Activated naive CD8-positive, alpha-beta T cell treated with anti-CD3 and anti-CD28 coated beads for 36 hours (primary cell): ENCODE measurements around the gene SEC14L6. TPM values are rescaled to one million over a fixed set of nuclear protein-coding genes. Genes with fewer than 3 reads are reported as not detected.

Experiments
- DNase-seq: peaks from one replicate; pipeline ENCODE4 v3.0.0; 2021
- H3K27ac Mint-ChIP-seq: one replicate; pipeline ENCODE4 v1.8.0; 2022; ENCODE audit warnings: mild to moderate bottlenecking, moderate library complexity, mixed read lengths
- H3K27me3 Mint-ChIP-seq: one replicate; pipeline ENCODE4 v1.8.0; 2022; ENCODE audit warnings: mild to moderate bottlenecking, mixed read lengths
- H3K36me3 Mint-ChIP-seq: one replicate; pipeline ENCODE4 v1.8.0; 2021; ENCODE audit warnings: mild to moderate bottlenecking, mixed read lengths
- H3K4me1 Mint-ChIP-seq: one replicate; pipeline ENCODE4 v1.8.0; 2021; ENCODE audit warnings: mixed read lengths
- H3K4me3 Mint-ChIP-seq: one replicate; pipeline ENCODE4 v1.8.0; 2022; ENCODE audit warnings: mild to moderate bottlenecking, moderate library complexity, mixed read lengths
- H3K9me3 Mint-ChIP-seq: one replicate; pipeline ENCODE4 v1.8.0; 2022; ENCODE audit warnings: mixed read lengths
- total RNA-seq, 2 experiments: library from RNA; stranded (reverse); gene quantifications; one replicate each; pipeline ENCODE4 v1.2.3, GENCODE V29; 2021

SEC14L6 gene
- total RNA-seq, 2 experiments from 2014 or later = not detected

GRCh38 chr22:30503551-30503950 is 43.0 kb downstream of the SEC14L6 start:
- Mint-ChIP-seq H3K36me3 (no peaks in the 10 kb centered on the region), H3K9me3 (no peaks in the 10 kb centered on the region), H3K4me3 (no peak overlapping the region), H3K27me3 (peaks cover 52% of the 10 kb centered on the region), H3K4me1 (no peaks in the 10 kb centered on the region), H3K27ac (no peak overlapping the region)
- no peak for DNase-seq

- no peaks in the 10 kb centered on the region for H3K9me3 Mint-ChIP-seq
- H3K4me1 Mint-ChIP-seq = no peaks in the 10 kb centered on the region
- H3K27ac Mint-ChIP-seq = no peak overlapping the region
- H3K4me3 Mint-ChIP-seq = no peak overlapping the region
- H3K36me3 Mint-ChIP-seq = no peaks in the 10 kb centered on the region
- DNase-seq = no peak
- peaks cover 52% of the 10 kb centered on the region for H3K27me3 Mint-ChIP-seq
Measured at GRCh38 chr22:30502911-30503310, 43.6 kb downstream of the SEC14L6 start.

DNA sequence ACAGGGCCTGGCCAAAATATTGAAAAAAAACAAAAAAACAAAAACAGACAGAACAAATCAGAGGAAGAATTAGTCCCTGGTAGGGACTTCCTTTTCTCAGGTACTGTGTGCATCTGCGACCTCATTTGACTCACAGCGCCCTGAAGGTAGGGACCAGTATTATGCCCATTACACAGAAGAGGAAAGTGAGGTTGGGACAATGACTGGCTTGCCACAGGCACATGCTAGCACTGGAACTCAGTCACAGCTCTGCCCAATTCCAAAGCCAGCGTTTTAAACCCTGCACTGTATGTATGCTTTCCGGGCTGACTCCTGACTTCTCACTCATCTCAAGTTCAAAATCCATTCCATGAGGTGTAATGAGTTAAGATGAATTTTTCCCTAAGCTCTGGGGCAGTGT is 44.4 kb downstream of the SEC14L6 start:
- Mint-ChIP-seq H3K36me3 (no peaks in the 10 kb centered on the region), H3K4me3 (no peak overlapping the region), H3K27me3 (peaks cover 52% of the 10 kb centered on the region), H3K9me3 (no peaks in the 10 kb centered on the region), H3K27ac (no peak overlapping the region), H3K4me1 (no peaks in the 10 kb centered on the region)
- DNase-seq = no peak

- DNase-seq = no peak
- H3K9me3 Mint-ChIP-seq = no peaks in the 10 kb centered on the region
- H3K4me3 Mint-ChIP-seq = no peak overlapping the region
- H3K27me3 Mint-ChIP-seq = peaks cover 41% of the 10 kb centered on the region
- H3K27ac Mint-ChIP-seq = no peak overlapping the region
- no peaks in the 10 kb centered on the region for H3K4me1 Mint-ChIP-seq
- H3K36me3 Mint-ChIP-seq = no peaks in the 10 kb centered on the region
Measured at GRCh38 chr22:30500628-30501027, 45.9 kb downstream of the SEC14L6 start.

GRCh38 chr22:30497466-30498150 is 48.9 kb downstream of the SEC14L6 start:
- Mint-ChIP-seq H3K4me3 (no peak overlapping the region), H3K4me1 (no peaks in the 10 kb centered on the region), H3K27me3 (peaks cover 18% of the 10 kb centered on the region), H3K9me3 (no peaks in the 10 kb centered on the region), H3K36me3 (no peaks in the 10 kb centered on the region), H3K27ac (no peak overlapping the region)
- no peak for DNase-seq

GRCh38 chr22:30495041-30495784 is 51.3 kb downstream of the SEC14L6 start:
- H3K27ac Mint-ChIP-seq = no peak overlapping the region
- no peaks in the 10 kb centered on the region for H3K4me1 Mint-ChIP-seq
- peaks cover 4% of the 10 kb centered on the region for H3K27me3 Mint-ChIP-seq
- H3K9me3 Mint-ChIP-seq = no peaks in the 10 kb centered on the region
- DNase-seq = no peak
- no peaks in the 10 kb centered on the region for H3K36me3 Mint-ChIP-seq
- no peak overlapping the region for H3K4me3 Mint-ChIP-seq

DNA sequence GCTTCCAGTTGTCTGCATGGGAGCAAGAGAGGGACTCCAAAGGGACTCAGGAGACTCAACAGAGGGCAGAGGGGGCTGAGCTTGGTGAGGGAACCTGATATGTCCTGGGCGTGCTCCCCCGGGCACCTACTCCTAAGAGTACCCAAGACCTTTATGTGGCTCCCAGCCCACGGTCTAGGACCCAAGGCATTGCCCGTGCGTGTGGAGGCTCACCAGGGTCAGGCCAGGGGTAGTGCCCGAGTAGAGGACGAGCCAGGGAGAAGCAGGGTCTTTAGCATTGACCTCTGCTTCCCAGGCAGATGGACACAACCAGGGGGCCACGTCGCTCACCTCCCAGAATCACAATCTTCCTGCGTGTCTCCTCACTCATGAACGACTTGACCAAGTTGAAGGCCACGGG is 54.4 kb downstream of the SEC14L6 start:
- no peak for DNase-seq
- no peaks in the 10 kb centered on the region for H3K9me3 Mint-ChIP-seq
- no peaks in the 10 kb centered on the region for H3K27me3 Mint-ChIP-seq
- H3K27ac Mint-ChIP-seq = no peak overlapping the region
- H3K36me3 Mint-ChIP-seq = no peaks in the 10 kb centered on the region
- no peak overlapping the region for H3K4me3 Mint-ChIP-seq
- H3K4me1 Mint-ChIP-seq = no peaks in the 10 kb centered on the region

- Mint-ChIP-seq H3K27me3 (no peaks in the 10 kb centered on the region), H3K9me3 (no peaks in the 10 kb centered on the region), H3K4me3 (no peak overlapping the region), H3K36me3 (no peaks in the 10 kb centered on the region), H3K4me1 (no peaks in the 10 kb centered on the region), H3K27ac (no peak overlapping the region)
- no peak for DNase-seq
Measured at GRCh38 chr22:30491381-30491780, 55.2 kb downstream of the SEC14L6 start.

DNA sequence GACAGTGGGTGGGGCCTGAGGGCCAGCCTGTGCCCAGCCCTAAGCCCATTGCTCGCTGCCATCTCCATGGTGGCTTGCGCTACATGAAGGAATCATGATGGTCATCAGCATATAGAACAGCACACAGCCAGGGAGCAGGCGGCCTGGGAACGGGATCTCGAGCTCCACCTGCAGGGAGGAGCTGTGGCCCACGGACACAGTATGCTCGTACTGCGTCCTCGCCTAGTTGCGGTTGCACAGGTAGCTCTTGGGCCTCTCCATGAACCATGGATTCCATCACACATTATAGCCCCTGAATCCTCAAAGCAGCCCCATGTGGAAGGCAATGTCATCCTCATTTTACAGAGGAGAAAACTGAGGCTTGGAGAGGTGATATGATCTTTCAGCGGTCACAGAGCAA is 56.1 kb downstream of the SEC14L6 start:
- H3K9me3 Mint-ChIP-seq = no peaks in the 10 kb centered on the region
- H3K4me1 Mint-ChIP-seq = peaks cover 3% of the 10 kb centered on the region
- DNase-seq = no peak
- no peaks in the 10 kb centered on the region for H3K36me3 Mint-ChIP-seq
- no peak overlapping the region for H3K4me3 Mint-ChIP-seq
- H3K27ac Mint-ChIP-seq = no peak overlapping the region
- no peaks in the 10 kb centered on the region for H3K27me3 Mint-ChIP-seq

- Mint-ChIP-seq H3K4me1 (peaks cover 3% of the 10 kb centered on the region), H3K36me3 (no peaks in the 10 kb centered on the region), H3K27me3 (no peaks in the 10 kb centered on the region), H3K4me3 (no peak overlapping the region), H3K27ac (no peak overlapping the region), H3K9me3 (no peaks in the 10 kb centered on the region)
- no peak for DNase-seq
Measured at GRCh38 chr22:30488121-30488520, 58.4 kb downstream of the SEC14L6 start.

DNA sequence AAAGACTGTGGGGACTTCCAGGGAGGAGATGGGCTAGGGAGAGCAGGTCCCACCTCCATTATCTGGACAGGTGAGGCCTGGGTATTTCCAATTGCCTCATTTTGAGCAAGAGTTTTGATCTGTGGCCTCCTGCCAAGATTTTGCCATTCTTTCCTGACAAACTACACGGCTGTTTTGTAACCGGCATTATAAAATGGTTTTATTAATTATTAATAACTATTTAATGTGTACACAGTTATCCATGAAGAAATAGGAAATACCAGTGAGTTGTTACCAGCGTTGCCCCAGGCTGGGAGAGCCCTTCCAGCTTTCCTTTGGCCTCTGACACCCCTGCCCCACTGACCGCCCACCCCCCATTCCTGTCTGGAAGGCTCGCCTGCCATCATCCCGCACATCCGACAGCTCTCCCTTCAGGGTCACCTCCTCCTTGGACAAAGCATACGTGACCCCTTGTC is 59.9 kb downstream of the SEC14L6 start:
- H3K9me3 Mint-ChIP-seq = no peaks in the 10 kb centered on the region
- no peak overlapping the region for H3K27ac Mint-ChIP-seq
- no peaks in the 10 kb centered on the region for H3K36me3 Mint-ChIP-seq
- no peak overlapping the region for H3K4me3 Mint-ChIP-seq
- no peak for DNase-seq
- H3K27me3 Mint-ChIP-seq = no peaks in the 10 kb centered on the region
- peaks cover 3% of the 10 kb centered on the region for H3K4me1 Mint-ChIP-seq

- H3K27me3 Mint-ChIP-seq = no peaks in the 10 kb centered on the region
Measured at GRCh38 chr22:30486118-30486517, 60.4 kb downstream of the SEC14L6 start.

DNA sequence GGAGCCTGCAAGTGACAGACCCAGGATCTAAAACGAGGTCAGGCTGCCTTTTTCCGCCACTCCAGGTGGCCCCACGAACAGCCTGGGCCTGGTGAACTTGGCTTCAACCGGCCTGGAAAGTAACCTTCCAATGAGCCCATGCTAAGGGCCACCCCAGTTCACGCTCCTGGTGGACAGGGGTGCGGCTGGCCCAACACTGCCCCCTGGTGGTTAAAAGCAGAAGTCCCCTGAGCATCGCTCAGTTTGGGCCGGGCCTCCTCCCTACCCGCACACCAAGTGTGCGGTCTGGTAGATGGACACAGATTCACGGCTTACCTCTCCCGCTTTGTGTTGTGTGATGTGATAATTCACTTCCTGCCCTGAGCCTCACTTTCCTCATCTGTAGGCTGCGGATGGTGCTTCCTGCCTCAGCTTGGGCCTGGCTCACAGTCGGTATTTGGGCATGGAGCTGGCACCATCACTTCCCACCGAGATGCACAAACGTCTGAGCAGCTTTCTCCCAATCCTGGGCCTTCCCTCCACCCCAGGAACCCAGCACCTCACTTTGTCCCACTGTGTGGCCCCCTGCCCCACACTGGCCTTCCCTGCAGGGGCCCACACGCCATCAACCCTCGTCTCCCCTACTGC is 61.1 kb downstream of the SEC14L6 start:
- no peak overlapping the region for H3K4me3 Mint-ChIP-seq
- H3K36me3 Mint-ChIP-seq = no peaks in the 10 kb centered on the region
- peaks cover 4% of the 10 kb centered on the region for H3K27me3 Mint-ChIP-seq
- H3K27ac Mint-ChIP-seq = no peak overlapping the region
- peaks cover 3% of the 10 kb centered on the region for H3K4me1 Mint-ChIP-seq
- no peaks in the 10 kb centered on the region for H3K9me3 Mint-ChIP-seq
- DNase-seq = peak; percentile 72

More at GRCh38 chr22:30486118-30486517, 60.4 kb downstream of the SEC14L6 start:
- no peak for DNase-seq
- Mint-ChIP-seq H3K27ac (no peak overlapping the region), H3K4me1 (peaks cover 3% of the 10 kb centered on the region), H3K4me3 (no peak overlapping the region), H3K9me3 (no peaks in the 10 kb centered on the region), H3K36me3 (no peaks in the 10 kb centered on the region)

- Mint-ChIP-seq H3K4me3 (no peak overlapping the region), H3K9me3 (no peaks in the 10 kb centered on the region), H3K36me3 (no peaks in the 10 kb centered on the region), H3K27me3 (peaks cover 4% of the 10 kb centered on the region), H3K27ac (no peak overlapping the region), H3K4me1 (peaks cover 3% of the 10 kb centered on the region)
- DNase-seq = no peak
Measured at GRCh38 chr22:30483169-30483568, 63.4 kb downstream of the SEC14L6 start.

DNA sequence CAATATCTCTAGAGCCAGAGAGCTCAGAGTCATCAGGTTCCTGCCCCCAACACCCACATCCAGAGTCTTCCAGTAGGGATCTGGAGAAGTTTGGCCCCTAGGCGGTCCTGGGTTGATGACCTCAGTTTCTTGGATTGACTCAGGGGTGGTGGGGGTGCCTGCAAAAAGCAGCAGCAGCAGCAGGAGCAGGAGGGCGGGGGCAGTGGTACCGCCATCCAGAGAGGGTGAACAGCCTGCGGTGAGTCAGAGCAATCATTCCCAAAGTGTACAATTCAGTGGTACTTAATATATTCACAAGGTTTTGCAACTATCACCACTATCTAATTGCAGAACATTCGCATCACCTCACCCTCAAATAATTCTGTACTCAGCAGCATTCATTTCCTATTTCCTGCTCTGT is 64.8 kb downstream of the SEC14L6 start:
- DNase-seq = no peak
- H3K4me3 Mint-ChIP-seq = no peak overlapping the region
- H3K9me3 Mint-ChIP-seq = no peaks in the 10 kb centered on the region
- no peak overlapping the region for H3K27ac Mint-ChIP-seq
- H3K27me3 Mint-ChIP-seq = peaks cover 4% of the 10 kb centered on the region
- H3K36me3 Mint-ChIP-seq = no peaks in the 10 kb centered on the region
- peaks cover 3% of the 10 kb centered on the region for H3K4me1 Mint-ChIP-seq
